ENCODE measurements around the gene PRLR. TPM values are rescaled to one million over a fixed set of nuclear protein-coding genes. Genes with fewer than 3 reads are reported as not detected.

Gene PRLR
- total and polyA plus RNA-seq, 10 of the 15 experiments (the other 5 are each of a cell fraction or from before 2014, with no cell fraction given): 0.03 to 8.1 (median 0.20) TPM

- H3K9me3 ChIP-seq (replicated peaks; ENCODE audit: control insufficient read depth, insufficient read depth, low read length): no peaks in the 10 kb centered on the region
- no peaks in the 10 kb centered on the region for H3K4me1 ChIP-seq (ENCODE audit: control insufficient read depth, insufficient read depth, low read length)
- H3K4me2 ChIP-seq (ENCODE audit: control insufficient read depth, insufficient read depth): no peak overlapping the region
- no peak overlapping the region for H3K9ac ChIP-seq (ENCODE audit: control insufficient read depth, insufficient read depth, low read length)
- BruUV-seq (replicated peaks): no TSS peak
- 0% methylated on average over 1 of the region's 1 CpG for WGBS (ENCODE audit: insufficient coverage, insufficient replicate concordance, low lambda C conversion rate, missing lambda C conversion rate)
- no peaks in the 10 kb centered on the region for H3K79me2 ChIP-seq (ENCODE audit: control insufficient read depth, insufficient read depth, low read length)
- intact Hi-C loops (cut with micrococcal nuclease; ENCODE audit: unreplicated experiment) (no loop called here), in situ Hi-C loops (cut with MboI) (no loop called here)
- no peak overlapping the region for H3K27ac ChIP-seq (ENCODE audit: control insufficient read depth, insufficient read depth)
- no peak overlapping the region for H3K4me3 ChIP-seq
- CTCF ChIA-PET: no interaction called here
- no peak for ATAC-seq
- SMC1A ChIA-PET (ENCODE audit: uncharacterized antibody, unreplicated experiment): interaction anchor here (0.7 kb wide), 1 partner anchor 19 kb away, joined by 3 read pairs; no protein-coding TSS in a partner anchor
- H4K20me1 ChIP-seq (ENCODE audit: control insufficient read depth, insufficient read depth): no peaks in the 10 kb centered on the region
- no peak overlapping the region for H2AFZ ChIP-seq (ENCODE audit: control insufficient read depth, low read depth, low read length)
- H3K36me3 ChIP-seq (ENCODE audit: control insufficient read depth in 2 of 2, insufficient read depth in 2 of 2, low read length in 1 of 2): no peaks in the 10 kb centered on the region; a peak in 1 of 4 replicates
- RAD21 ChIA-PET (ENCODE audit: unreplicated experiment): no interaction called here
- no peaks in the 10 kb centered on the region for H3K27me3 ChIP-seq (replicated peaks in 1 of 2; ENCODE audit: control insufficient read depth in 2 of 2, insufficient read depth in 2 of 2, low read length in 1 of 2)
- no peak for FAIRE-seq
- POLR2A ChIA-PET: no interaction called here
- no peak for DNase-seq (ENCODE audit: low read depth, low spot score)
- TF ChIP-seq CUX1 (IDR thresholded peaks at IDR 0.05; ENCODE audit: insufficient replicate concordance, low read depth, low read length): no peak
- no peak for TF ChIP-seq ETV6 (conservative IDR thresholded peaks at IDR 0.05 in 1 of 2, IDR thresholded peaks at IDR 0.05 in 1 of 2; ENCODE audit: borderline replicate concordance in 1 of 2, low read depth in 1 of 2)
- TF ChIP-seq PML (IDR thresholded peaks at IDR 0.05; ENCODE audit: low read length): no peak
- TF ChIP-seq CHD4 (IDR thresholded peaks at IDR 0.05): no peak
These were observed 103.3 kb downstream of the PRLR start for GRCh38 chr5:35127006-35127405.
